Measurements from ENCODE around the gene SMIM38.

DNA sequence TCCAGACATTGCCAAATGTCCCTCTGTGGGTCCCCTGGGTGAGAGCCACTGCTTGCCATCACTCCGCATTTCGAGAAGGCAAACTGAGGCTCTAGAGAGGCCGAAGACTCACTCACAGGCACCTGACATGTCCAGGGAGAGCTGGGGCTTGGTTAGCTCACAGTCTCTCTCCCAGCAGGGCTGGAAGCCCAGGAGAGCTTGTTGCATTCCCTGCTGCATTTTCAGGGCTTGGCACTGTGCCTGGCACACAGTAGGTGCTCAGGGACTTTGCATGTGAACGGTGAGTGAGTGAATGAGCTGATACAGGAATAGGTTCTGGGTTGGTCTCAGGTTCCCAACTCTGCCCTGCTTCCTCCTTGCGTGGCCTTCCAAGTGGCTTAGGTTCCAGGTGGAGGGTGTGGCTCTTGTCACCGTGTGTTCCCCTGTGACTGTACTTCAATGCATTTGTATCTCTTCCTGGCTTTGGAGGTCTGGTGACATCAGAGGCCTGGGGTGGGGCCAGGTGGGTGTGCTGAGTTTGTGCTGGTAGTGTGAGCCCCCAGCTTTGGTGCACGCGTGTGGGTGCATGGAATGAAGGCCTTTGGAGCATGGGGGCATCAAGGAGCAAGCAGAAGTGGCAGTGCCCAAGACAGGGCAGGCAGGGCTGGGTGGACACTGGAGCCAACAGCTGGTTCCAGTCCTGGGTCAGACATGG is 18.4 kb upstream of the SMIM38 start:
- TF ChIP-seq, protein P1, sequence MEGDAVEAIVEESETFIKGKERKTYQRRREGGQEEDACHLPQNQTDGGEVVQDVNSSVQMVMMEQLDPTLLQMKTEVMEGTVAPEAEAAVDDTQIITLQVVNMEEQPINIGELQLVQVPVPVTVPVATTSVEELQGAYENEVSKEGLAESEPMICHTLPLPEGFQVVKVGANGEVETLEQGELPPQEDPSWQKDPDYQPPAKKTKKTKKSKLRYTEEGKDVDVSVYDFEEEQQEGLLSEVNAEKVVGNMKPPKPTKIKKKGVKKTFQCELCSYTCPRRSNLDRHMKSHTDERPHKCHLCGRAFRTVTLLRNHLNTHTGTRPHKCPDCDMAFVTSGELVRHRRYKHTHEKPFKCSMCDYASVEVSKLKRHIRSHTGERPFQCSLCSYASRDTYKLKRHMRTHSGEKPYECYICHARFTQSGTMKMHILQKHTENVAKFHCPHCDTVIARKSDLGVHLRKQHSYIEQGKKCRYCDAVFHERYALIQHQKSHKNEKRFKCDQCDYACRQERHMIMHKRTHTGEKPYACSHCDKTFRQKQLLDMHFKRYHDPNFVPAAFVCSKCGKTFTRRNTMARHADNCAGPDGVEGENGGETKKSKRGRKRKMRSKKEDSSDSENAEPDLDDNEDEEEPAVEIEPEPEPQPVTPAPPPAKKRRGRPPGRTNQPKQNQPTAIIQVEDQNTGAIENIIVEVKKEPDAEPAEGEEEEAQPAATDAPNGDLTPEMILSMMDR (IDR thresholded peaks at IDR 0.05), result no peak
- TF ChIP-seq POLR2A (IDR thresholded peaks at IDR 0.05), result no peak
